Thyroid gland (tissue), 4 donors: ENCODE data around the gene ZNF407. TPM values are rescaled to one million over a fixed set of nuclear protein-coding genes. Genes with fewer than 3 reads are reported as not detected.

Source experiments
- DNase-seq, 2 donors: peaks; one replicate each; pipeline ENCODE4 v3.0.0-alpha.2; 2019
- H3K27ac ChIP-seq, 3 donors: fragments of 200-600 bp; sonication (generic); 1 replicate in 2 of 3; 2 replicates in 1 of 3; pipeline ENCODE4 v1.5.1; 2016 to 2019; ENCODE audit warnings: mild to moderate bottlenecking in 1 of 3, moderate library complexity in 1 of 3
- H3K27me3 ChIP-seq: fragments of 200-600 bp; sonication (generic); one replicate; pipeline ENCODE4 v1.5.1; 2019
- H3K36me3 ChIP-seq, 2 donors: fragments of 200-600 bp; sonication (generic); one replicate each; pipeline ENCODE4 v1.5.1; 2016 to 2019
- H3K4me1 ChIP-seq, 2 donors: fragments of 200-600 bp; sonication (generic); one replicate each; pipeline ENCODE4 v1.5.1; 2017 to 2019
- H3K4me3 ChIP-seq, 3 donors: fragments of 200-600 bp; sonication (generic); replicated peaks in 1 of 3; 1 replicate in 2 of 3; 2 replicates in 1 of 3; pipeline ENCODE4 v1.5.1; 2016; ENCODE audit warnings: mild to moderate bottlenecking in 1 of 3
- H3K9me3 ChIP-seq: fragments of 200-600 bp; sonication (generic); one replicate; pipeline ENCODE4 v1.5.1; 2017
- CTCF ChIP-seq, 6 experiments: fragments of 200-600 bp in 3 of 6; fragments of 450-650 bp in 3 of 6; sonication (generic) in 3 of 6; IDR thresholded peaks; one replicate each; pipeline ENCODE4 v1.5.1; 2016 to 2019; ENCODE audit warnings: antibody characterized with exemption in 6 of 6, mild to moderate bottlenecking in 2 of 6, inconsistent platforms in 1 of 6, moderate library complexity in 1 of 6
- POLR2A ChIP-seq, 2 donors: fragments of 450-650 bp; IDR thresholded peaks; one replicate each; pipeline ENCODE4 v1.6.1; 2017; ENCODE audit warnings: antibody characterized with exemption in 2 of 2, mild to moderate bottlenecking in 2 of 2, moderate library complexity in 1 of 2
- WGBS, 2 donors: methylation state at CpG; one replicate each; pipeline ENCODE4 v1.1.5; 2017; 5-methylcytosine and 5-hydroxymethylcytosine counted together
- intact Hi-C: fragments of 100-400 bp; cut with DNase I; formaldehyde crosslinking; loops from one replicate; pipeline ENCODE4 v1.15.1; 2023
- total RNA-seq, 4 donors: library from RNA; depleted of rRNA; stranded (reverse); fragments of >200 nt; gene quantifications; one replicate each; pipeline ENCODE4 v1.2.3, GENCODE V29; 2016

ZNF407 gene
- total RNA-seq, 4 donors from 2014 or later: 20.2 to 40.0 (median 26.4) TPM

DNA sequence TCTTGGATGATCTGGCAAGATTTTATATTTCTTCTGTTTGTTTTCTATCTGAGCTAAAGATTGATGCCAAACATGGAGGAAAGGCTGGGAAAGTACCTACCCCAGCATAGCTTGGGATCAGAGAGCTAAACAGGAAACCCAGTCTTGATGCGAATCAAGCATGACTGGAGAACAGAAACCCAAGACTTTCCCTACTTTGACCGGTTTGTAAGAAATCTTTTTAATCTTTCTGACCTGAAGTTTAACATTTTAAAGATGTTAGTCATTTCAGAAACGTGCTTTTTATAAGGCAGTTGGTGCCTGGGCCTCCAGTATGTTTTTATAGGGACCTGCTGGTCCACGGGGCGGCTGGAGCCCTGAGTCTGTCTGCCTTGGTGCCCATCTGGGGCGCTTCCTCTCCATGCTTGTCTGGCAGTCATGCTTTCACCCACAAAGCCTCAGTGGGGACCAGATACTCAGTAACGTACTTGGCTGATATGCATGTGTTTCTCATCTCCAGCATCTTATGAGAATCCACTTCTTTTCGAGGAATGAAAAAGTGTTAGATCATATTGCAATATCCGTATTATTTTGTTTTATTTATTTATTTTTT lies 344.7 kb downstream of the ZNF407 start:
- 88% methylated on average over 9 of the region's 9 CpGs for WGBS, 2 donors
- Histone ChIP-seq H3K4me1 (no peaks in the 10 kb centered on the region), H3K27me3 (no peaks in the 10 kb centered on the region), H3K27ac (no peak overlapping the region), H3K36me3 (no peaks in the 10 kb centered on the region), H3K9me3 (no peaks in the 10 kb centered on the region), H3K4me3 (no peak overlapping the region)
- TF ChIP-seq POLR2A (IDR thresholded peaks at IDR 0.05) (no peak), CTCF (IDR thresholded peaks at IDR 0.05) (no peak)
- intact Hi-C loops: no loop called here
- no peak for DNase-seq

DNA sequence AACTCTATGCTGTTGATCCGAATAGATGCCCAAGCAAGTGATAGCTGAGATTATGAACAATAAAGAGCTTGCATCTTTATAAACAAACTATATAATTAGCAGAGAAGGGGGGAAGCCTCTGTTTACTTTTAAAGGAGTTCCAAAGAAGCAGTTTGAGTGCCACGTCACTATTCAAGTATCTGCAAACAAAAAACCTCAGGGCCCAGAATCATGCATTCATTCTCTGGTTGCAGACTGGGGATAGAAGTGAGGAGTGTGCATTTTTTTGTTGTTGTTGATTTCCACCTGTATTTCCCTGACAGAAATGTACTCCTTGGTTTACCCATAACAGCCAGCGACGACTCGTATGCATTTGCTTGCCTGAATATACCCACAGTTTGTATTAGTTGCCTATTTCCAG lies 347.0 kb downstream of the ZNF407 start:
- intact Hi-C loops: no loop called here
- Histone ChIP-seq H3K9me3 (no peaks in the 10 kb centered on the region), H3K36me3 (no peaks in the 10 kb centered on the region), H3K4me3 (no peak overlapping the region), H3K27ac (no peak overlapping the region), H3K27me3 (no peaks in the 10 kb centered on the region), H3K4me1 (peaks cover 0 to 2% of the 10 kb centered on the region in 2 donors)
- TF ChIP-seq CTCF (IDR thresholded peaks at IDR 0.05) (no peak), POLR2A (IDR thresholded peaks at IDR 0.05) (no peak)
- 91 to 93% methylated on average over 5 of the region's 5 CpGs for WGBS, 2 donors
- no peak for DNase-seq

- TF ChIP-seq POLR2A (IDR thresholded peaks at IDR 0.05): no peak
These were observed 348.3 kb downstream of the ZNF407 start for GRCh38 chr18:74945774-74946545.

GRCh38 chr18:74946646-74947375 lies 349.1 kb downstream of the ZNF407 start:
- intact Hi-C loops: no loop called here
- H3K27ac ChIP-seq: no peak overlapping the region
- H3K4me1 ChIP-seq: peaks cover 18 to 22% of the 10 kb centered on the region in 2 donors
- H3K36me3 ChIP-seq: no peaks in the 10 kb centered on the region
- no peak for DNase-seq
- H3K9me3 ChIP-seq: no peaks in the 10 kb centered on the region
- TF ChIP-seq POLR2A (IDR thresholded peaks at IDR 0.05) (no peak), CTCF (IDR thresholded peaks at IDR 0.05) (no peak)
- WGBS, 2 donors: 91 to 94% methylated on average over 3 of the region's 3 CpGs
- no peak overlapping the region for H3K4me3 ChIP-seq
- H3K27me3 ChIP-seq: no peaks in the 10 kb centered on the region

More at GRCh38 chr18:74945774-74946545, 348.3 kb downstream of the ZNF407 start:
- Histone ChIP-seq H3K4me1 (peaks cover 10 to 14% of the 10 kb centered on the region in 2 donors), H3K27me3 (no peaks in the 10 kb centered on the region), H3K27ac (no peak overlapping the region), H3K9me3 (no peaks in the 10 kb centered on the region), H3K4me3 (no peak overlapping the region), H3K36me3 (no peaks in the 10 kb centered on the region)
- no peak for DNase-seq
- intact Hi-C loops: no loop called here
- WGBS, 2 donors: 92 to 95% methylated on average over 7 of the region's 7 CpGs

- Histone ChIP-seq H3K27me3 (no peaks in the 10 kb centered on the region), H3K4me3 (no peak overlapping the region), H3K36me3 (no peaks in the 10 kb centered on the region), H3K9me3 (no peaks in the 10 kb centered on the region), H3K4me1 (peaks cover 18 to 27% of the 10 kb centered on the region in 2 donors), H3K27ac (no peak overlapping the region)
- WGBS, 2 donors: 89 to 92% methylated on average over 10 of the region's 10 CpGs
- no peak for DNase-seq
- intact Hi-C loops: no loop called here
- no peak for TF ChIP-seq POLR2A (IDR thresholded peaks at IDR 0.05)
- no peak for TF ChIP-seq CTCF (IDR thresholded peaks at IDR 0.05)
These were observed 349.7 kb downstream of the ZNF407 start for GRCh38 chr18:74947417-74947816.
